ENCODE measurements around the gene GJD3.
A peak's percentile ranks its signal among the peaks of the same experiment; 100 is the strongest.
"Not testable (repeated sequence)": the region's sequence is repeated elsewhere in the genome, so short reads cannot be mapped to it uniquely, and the experiment has no call there.

GJD3 gene
- long read RNA-seq, result 0 reads

- no peak within 1 kb of the TSS for H3K27ac ChIP-seq (replicated peaks)
- TF ChIP-seq POLR2AphosphoS5 (IDR thresholded peaks at IDR 0.05; ENCODE audit: low read depth) (no peak), SPI1 (IDR thresholded peaks at IDR 0.05; ENCODE audit: borderline replicate concordance, low read depth) (no peak), CTCF (IDR thresholded peaks at IDR 0.05; ENCODE audit: insufficient read depth, low read length) (no peak), GABPA (IDR thresholded peaks at IDR 0.05; ENCODE audit: low read depth) (no peak), REST (IDR thresholded peaks at IDR 0.05; ENCODE audit: insufficient replicate concordance, low read depth) (no peak)
- H3K4me3 ChIP-seq (replicated peaks; ENCODE audit: insufficient read depth, low read length), result peak within 1 kb of the TSS; percentile 53
- no peaks in the 10 kb centered on the region for H3K27me3 ChIP-seq (ENCODE audit: insufficient read depth, poor library complexity, severe bottlenecking)
- DNase-seq (ENCODE audit: low read depth in 1 of 2, low spot score in 1 of 2), result no peak
These were observed at the start of gene GJD3 for GRCh38 chr17:40364121-40364861. Gene GJD3 (minus strand): TSS chr17:40364737. CDS start chr17:40363815, 922 bp downstream.

- H3K27ac ChIP-seq (replicated peaks); H3K4me3 ChIP-seq (replicated peaks; ENCODE audit: insufficient read depth, low read length): not testable (repeated sequence)
These were observed 49.8 kb upstream of the GJD3 start for GRCh38 chr17:40414312-40414711.

GRCh38 chr17:40412880-40413279, 48.3 kb upstream of the GJD3 start:
- TF ChIP-seq GABPA (IDR thresholded peaks at IDR 0.05; ENCODE audit: low read depth), result no peak
- no peak for TF ChIP-seq SPI1 (IDR thresholded peaks at IDR 0.05; ENCODE audit: borderline replicate concordance, low read depth)
- no peak for TF ChIP-seq POLR2AphosphoS5 (IDR thresholded peaks at IDR 0.05; ENCODE audit: low read depth)
- no peak for TF ChIP-seq CTCF (IDR thresholded peaks at IDR 0.05; ENCODE audit: insufficient read depth, low read length)
- no peak for TF ChIP-seq REST (IDR thresholded peaks at IDR 0.05; ENCODE audit: insufficient replicate concordance, low read depth)
- Histone ChIP-seq H3K27me3 (ENCODE audit: insufficient read depth, poor library complexity, severe bottlenecking) (no peaks in the 10 kb centered on the region), H3K4me3 (replicated peaks; ENCODE audit: insufficient read depth, low read length) (no peak overlapping the region), H3K27ac (replicated peaks) (no peak overlapping the region)
- DNase-seq (ENCODE audit: low read depth in 1 of 2, low spot score in 1 of 2), result no peak

More at GRCh38 chr17:40414312-40414711, 49.8 kb upstream of the GJD3 start:
- H3K27me3 ChIP-seq (ENCODE audit: insufficient read depth, poor library complexity, severe bottlenecking); DNase-seq (ENCODE audit: low read depth in 1 of 2, low spot score in 1 of 2): not testable (repeated sequence)

- no peaks in the 10 kb centered on the region for H3K27me3 ChIP-seq (ENCODE audit: insufficient read depth, poor library complexity, severe bottlenecking)
- H3K4me3 ChIP-seq (replicated peaks; ENCODE audit: insufficient read depth, low read length), result no peak overlapping the region
- H3K27ac ChIP-seq (replicated peaks), result no peak overlapping the region
- TF ChIP-seq REST (IDR thresholded peaks at IDR 0.05; ENCODE audit: insufficient replicate concordance, low read depth), result no peak
- no peak for TF ChIP-seq CTCF (IDR thresholded peaks at IDR 0.05; ENCODE audit: insufficient read depth, low read length)
- TF ChIP-seq POLR2AphosphoS5 (IDR thresholded peaks at IDR 0.05; ENCODE audit: low read depth), result no peak
- no peak for TF ChIP-seq GABPA (IDR thresholded peaks at IDR 0.05; ENCODE audit: low read depth)
- no peak for TF ChIP-seq SPI1 (IDR thresholded peaks at IDR 0.05; ENCODE audit: borderline replicate concordance, low read depth)
- DNase-seq (ENCODE audit: low read depth in 1 of 2, low spot score in 1 of 2), result no peak
These were observed 47.3 kb upstream of the GJD3 start for GRCh38 chr17:40411821-40412220.
